K562 (cell line): ENCODE data around the gene CREBL2. TPM values are rescaled to one million over a fixed set of nuclear protein-coding genes. Genes with fewer than 3 reads are reported as not detected.

Source experiments
- CC2D1A ChIP-seq: fragments of 450-650 bp; IDR thresholded peaks from 2 replicates; pipeline ENCODE4 v1.6.1; 2017; ENCODE audit warnings: mild to moderate bottlenecking
- CLOCK ChIP-seq: fragments of 250-450 bp; sonication (Bioruptor Pico); IDR thresholded peaks from 2 replicates; pipeline ENCODE4 v1.4.0; 2020; ENCODE audit warnings: mild to moderate bottlenecking, moderate library complexity, borderline replicate concordance
- COPS2 ChIP-seq: fragments of 450-650 bp; conservative IDR thresholded peaks from 2 replicates; pipeline ENCODE4 v1.6.1; 2016; ENCODE audit warnings: mild to moderate bottlenecking, moderate library complexity
- CTCFL ChIP-seq: IDR thresholded peaks from 2 replicates; pipeline ENCODE4 v1.6.1; 2011; ENCODE audit warnings: borderline replicate concordance, low read depth, mild to moderate bottlenecking, moderate library complexity, low read length; ENCODE audit not compliant: insufficient read depth, poor library complexity, severe bottlenecking
- DACH1 ChIP-seq: fragments of 450-650 bp; IDR thresholded peaks from 2 replicates; pipeline ENCODE4 v1.6.1; 2018; ENCODE audit not compliant: partially characterized antibody
- ELF4 ChIP-seq: fragments of 450-650 bp; formaldehyde crosslinking; IDR thresholded peaks from 2 replicates; pipeline ENCODE4 v1.4.0; 2022; ENCODE audit warnings: missing genetic modification characterization
- GABPA ChIP-seq: fragments of 200-800 bp; sonication (Bioruptor generic); conservative IDR thresholded peaks from 2 replicates; pipeline ENCODE4 v1.6.1; 2016; ENCODE audit warnings: low read depth, missing genetic modification characterization, missing compliant biosample characterization
- HDAC6 ChIP-seq: IDR thresholded peaks from 2 replicates; pipeline ENCODE4 v1.6.1; 2012; ENCODE audit warnings: low read depth, mild to moderate bottlenecking, control low read depth, inconsistent platforms, low read length, moderate library complexity
- NCOR1 ChIP-seq: fragments of 450-650 bp; IDR thresholded peaks from 2 replicates; pipeline ENCODE4 v1.6.1; 2016; ENCODE audit warnings: mild to moderate bottlenecking, moderate library complexity
- NFYB ChIP-seq: IDR thresholded peaks from 2 replicates; pipeline ENCODE4 v1.6.1; 2011; ENCODE audit warnings: mild to moderate bottlenecking, moderate library complexity; ENCODE audit not compliant: insufficient read length; ENCODE audit errors: extremely low read depth
- SAFB ChIP-seq: fragments of 200-400 bp; formaldehyde crosslinking; IDR thresholded peaks from 2 replicates; pipeline ENCODE4 v1.6.1; 2017; ENCODE audit warnings: low read depth, low read length, borderline replicate concordance
- ZBTB2 ChIP-seq: fragments of 450-650 bp; IDR thresholded peaks from 2 replicates; pipeline ENCODE4 v1.6.1; 2016; ENCODE audit warnings: antibody characterized with exemption
- ZBTB5 ChIP-seq: fragments of 450-650 bp; IDR thresholded peaks from 2 replicates; pipeline ENCODE4 v1.6.1; 2017; ENCODE audit warnings: antibody characterized with exemption
- ZHX1 ChIP-seq: fragments of 150-350 bp; conservative IDR thresholded peaks from 2 replicates; pipeline ENCODE4 v1.6.1; 2014; ENCODE audit warnings: low read length
- ZKSCAN3 ChIP-seq: fragments of 250-450 bp; sonication (Bioruptor Pico); IDR thresholded peaks from 2 replicates; pipeline ENCODE4 v1.4.0; 2020
- polyA plus RNA-seq, 8 experiments: library from polyadenylated mRNA; depleted of rRNA in 4 of 8; stranded (reverse) in 5 of 8; unstranded in 3 of 8; fragments of >200 nt; fragmentation: Nextera tagmentation in 2 of 8; fragmentation: Illumina TruSeq in 1 of 8; extraction: Ambion mirVana in 2 of 8; extraction: Trizol in 1 of 8; gene quantifications; 2 replicates each; pipeline versions ENCODE4 v1.2.1 to v1.2.3, GENCODE V29; 2011 to 2014; ENCODE audit warnings: inconsistent platforms in 1 of 8, missing spikeins in 1 of 8
- total RNA-seq, 7 experiments: library from RNA; depleted of rRNA in 6 of 7; stranded (reverse); fragments of >200 nt in 6 of 7; fragmentation: Illumina TruSeq in 2 of 7; extraction: Trizol in 2 of 7; gene quantifications; 2 replicates each; pipeline versions ENCODE4 v1.2.1 to v1.2.3, GENCODE V29; 2011 to 2021; ENCODE audit warnings: low replicate concordance in 1 of 7

Gene CREBL2
- total and polyA plus RNA-seq, 9 of the 15 experiments (the other 6 are each of a cell fraction or from before 2014, with no cell fraction given) = 1.7 to 7.3 (median 5.2) TPM

GRCh38 chr12:12611512-12612306 is at the start of gene CREBL2 (continued):
- TF ChIP-seq HDAC6 (no peak), CLOCK (no peak), NFYB (no peak), SAFB (no peak), ZBTB2 (0 out of 2 replicates have a peak, but pooled peaks have one; percentile 31), CTCFL (no peak), DACH1 (peak; percentile 60), GABPA (tag) (no peak; the same call in 1 of the 2 replicates), ZHX1 (no peak), ZKSCAN3 (CRISPR knock-in tag) (no peak), NCOR1 (peak; percentile 43; the same call in 1 of the 2 replicates), COPS2 (no peak), CC2D1A (peak; percentile 46; the same call in 1 of the 2 replicates), ZBTB5 (no peak), ELF4 (CRISPR knock-in tag) (no peak)
